NCI-H446 treated with DMSO at 0.1 percent for 48 hours (cell line): ENCODE measurements around the gene FAM163B.
"Not testable (repeated sequence)": the region's sequence is repeated elsewhere in the genome, so short reads cannot be mapped to it uniquely, and the experiment has no call there.

Source experiments
- DNase-seq: peaks from one replicate; lab custom pipeline; 2025; lab: John Stamatoyannopoulos, UW

FAM163B gene

DNA sequence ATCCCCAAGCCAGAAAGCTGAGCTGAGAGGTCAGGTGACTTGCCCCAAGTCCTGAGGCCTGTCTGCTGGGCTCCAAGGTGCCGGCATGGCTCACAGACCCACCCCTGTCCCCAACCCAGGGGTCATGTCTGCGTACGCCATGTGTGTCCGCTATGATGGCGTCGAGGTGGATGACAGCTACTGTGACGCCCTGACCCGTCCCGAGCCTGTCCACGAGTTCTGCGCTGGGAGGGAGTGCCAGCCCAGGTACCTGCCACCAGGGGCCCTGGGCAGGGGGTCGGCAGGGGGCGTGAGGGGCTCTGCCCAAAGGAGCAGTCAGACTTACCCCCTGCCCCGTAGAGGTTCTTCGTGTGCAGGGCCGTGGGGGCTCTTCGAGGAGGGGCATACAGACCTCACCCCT lies 42.4 kb downstream of the FAM163B start:
- no peak for DNase-seq

DNA sequence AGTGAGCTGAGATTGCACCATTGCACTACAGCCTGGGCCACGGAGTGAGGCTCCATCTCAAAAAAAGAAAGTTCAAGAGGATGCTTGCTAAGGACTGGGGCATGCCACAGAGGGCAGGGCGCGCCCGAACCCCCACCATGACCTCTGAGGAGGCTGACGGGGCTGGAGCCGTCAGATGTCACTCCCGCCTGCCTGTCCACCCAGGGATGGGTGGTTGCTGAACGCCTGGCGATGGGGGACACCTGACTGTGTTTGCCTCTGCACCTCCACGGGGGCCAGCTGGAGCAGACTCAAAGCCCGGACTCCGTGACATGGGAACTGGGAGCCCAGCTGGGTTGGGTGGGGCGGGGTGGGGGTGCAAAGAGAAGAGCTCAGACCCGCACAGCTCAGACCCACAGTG lies 42.8 kb downstream of the FAM163B start:
- no peak for DNase-seq

- DNase-seq, result no peak
Measured at GRCh38 chr9:133564451-133565116, 44.6 kb downstream of the FAM163B start.

DNA sequence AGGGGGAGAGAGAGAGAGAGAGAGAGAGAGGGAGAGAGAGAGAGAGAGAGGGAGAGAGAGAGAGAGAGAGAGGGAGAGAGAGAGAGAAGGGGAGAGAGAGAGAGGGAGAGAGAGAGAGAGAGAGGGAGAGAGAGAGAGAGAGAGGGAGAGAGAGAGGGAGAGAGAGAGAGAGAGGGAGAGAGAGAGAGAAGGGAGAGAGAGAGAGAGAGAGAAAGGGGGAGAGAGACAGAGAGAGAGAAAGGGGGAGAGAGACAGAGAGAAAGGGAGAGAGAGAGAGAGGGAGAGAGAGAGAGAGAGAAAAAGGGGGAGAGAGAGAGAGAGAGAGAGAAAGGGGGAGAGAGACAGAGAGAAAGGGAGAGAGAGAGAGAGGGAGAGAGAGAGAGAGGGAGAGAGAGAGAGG lies 45.4 kb downstream of the FAM163B start:
- DNase-seq, result not testable (repeated sequence)

DNA sequence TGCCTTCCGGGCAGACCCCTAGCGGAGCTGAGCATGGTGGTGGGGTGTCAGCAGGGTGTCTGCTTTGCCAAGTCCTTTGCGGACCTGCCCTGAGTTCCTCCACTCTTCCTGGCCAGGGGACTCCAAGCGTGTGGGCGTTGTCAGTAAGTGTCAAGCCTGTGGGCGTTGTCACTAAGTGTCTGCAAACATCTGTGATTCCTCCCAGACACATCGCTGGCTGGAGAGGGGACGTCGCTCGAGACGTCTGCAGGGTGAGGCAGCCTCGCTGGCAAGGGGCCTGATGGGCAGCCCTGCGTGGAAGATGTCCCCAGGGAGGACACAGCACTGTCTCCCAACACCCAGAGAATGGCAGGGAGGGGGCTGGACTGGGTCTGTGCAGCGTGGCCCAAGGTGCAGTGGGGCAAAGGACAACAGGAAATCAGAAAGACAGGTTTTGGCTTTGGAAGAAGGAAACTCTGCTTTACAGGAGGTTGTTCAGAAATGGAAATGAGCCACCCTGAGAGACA lies 45.8 kb downstream of the FAM163B start:
- DNase-seq, result no peak

DNA sequence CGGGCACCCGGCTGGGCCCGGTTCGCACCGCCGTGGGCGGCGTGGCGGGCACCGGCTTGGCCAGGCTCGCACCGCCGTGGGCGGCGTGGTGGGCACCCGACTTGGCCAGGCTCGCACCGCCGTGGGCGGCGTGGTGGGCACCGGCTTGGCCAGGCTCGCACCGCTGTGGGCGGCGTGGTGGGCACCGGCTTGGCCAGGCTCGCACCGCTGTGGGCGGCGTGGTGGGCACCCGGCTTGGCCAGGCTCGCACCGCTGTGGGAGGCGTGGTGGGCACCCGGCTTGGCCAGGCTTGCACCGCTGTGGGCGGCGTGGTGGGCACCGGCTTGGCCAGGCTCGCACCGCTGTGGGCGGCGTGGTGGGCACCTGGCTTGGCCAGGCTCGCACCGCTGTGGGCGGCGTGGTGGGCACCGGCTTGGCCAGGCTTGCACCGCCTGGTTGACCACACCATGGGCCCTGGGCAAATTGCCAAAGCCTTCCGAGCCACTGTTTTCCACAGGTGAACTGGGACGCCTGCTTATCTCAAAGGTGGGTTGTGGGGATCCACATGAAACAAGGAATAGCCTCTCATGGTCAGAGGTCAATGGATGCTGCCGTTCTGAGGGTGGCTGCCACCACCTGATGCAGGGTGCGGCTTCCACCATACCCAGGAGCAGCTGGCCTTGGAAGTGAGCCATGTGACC lies 46.4 kb downstream of the FAM163B start:
- DNase-seq, result no peak

DNA sequence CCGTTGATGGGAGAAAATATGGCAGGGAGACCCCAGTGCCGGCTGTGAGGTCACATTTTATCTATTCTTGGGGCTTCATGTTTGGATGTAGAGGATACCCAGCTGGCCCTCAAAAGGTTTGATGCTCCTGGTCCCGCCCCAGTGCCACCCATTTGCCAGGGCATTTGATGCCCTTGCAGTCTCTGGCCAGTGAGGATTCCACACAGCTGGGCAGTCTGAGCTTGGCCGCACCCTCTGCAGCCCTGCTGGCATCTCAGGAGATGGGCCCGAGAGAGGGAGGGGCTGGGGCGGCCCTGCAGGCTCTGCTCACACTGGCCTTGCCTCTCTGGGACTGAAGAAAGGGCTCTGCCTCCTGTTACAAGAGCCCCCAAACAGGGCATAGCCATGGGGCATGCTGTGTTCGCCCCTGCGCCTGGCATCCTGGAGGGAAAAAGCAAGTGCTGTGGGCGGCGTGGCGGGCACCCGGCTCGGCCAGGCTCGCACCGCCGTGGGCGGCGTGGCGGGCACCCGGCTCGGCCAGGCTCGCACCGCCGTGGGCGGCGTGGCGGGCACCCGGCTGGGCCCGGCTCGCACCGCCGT lies 47.1 kb downstream of the FAM163B start:
- DNase-seq, result no peak

DNA sequence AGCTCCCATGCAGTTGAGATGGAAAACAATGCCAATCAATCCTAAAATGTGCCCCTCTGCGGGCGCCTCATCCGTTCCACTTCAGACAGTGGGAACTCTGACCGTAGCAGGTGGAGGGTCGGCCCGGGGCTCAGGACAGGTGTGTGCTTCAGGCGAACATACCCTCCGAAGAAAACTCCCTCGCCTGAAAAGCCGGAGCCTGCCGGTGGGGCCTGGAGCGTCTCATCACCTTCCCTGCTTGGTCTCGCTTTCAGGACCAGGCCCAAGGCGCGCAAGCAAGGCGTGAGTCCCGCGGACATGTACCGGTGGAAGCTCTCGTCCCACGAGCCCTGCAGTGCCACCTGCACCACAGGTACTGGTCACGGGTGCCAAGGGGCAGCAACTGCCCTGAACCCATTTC lies 48.2 kb downstream of the FAM163B start:
- no peak for DNase-seq

- DNase-seq, result no peak
Measured at GRCh38 chr9:133560311-133560710, 48.9 kb downstream of the FAM163B start.

DNA sequence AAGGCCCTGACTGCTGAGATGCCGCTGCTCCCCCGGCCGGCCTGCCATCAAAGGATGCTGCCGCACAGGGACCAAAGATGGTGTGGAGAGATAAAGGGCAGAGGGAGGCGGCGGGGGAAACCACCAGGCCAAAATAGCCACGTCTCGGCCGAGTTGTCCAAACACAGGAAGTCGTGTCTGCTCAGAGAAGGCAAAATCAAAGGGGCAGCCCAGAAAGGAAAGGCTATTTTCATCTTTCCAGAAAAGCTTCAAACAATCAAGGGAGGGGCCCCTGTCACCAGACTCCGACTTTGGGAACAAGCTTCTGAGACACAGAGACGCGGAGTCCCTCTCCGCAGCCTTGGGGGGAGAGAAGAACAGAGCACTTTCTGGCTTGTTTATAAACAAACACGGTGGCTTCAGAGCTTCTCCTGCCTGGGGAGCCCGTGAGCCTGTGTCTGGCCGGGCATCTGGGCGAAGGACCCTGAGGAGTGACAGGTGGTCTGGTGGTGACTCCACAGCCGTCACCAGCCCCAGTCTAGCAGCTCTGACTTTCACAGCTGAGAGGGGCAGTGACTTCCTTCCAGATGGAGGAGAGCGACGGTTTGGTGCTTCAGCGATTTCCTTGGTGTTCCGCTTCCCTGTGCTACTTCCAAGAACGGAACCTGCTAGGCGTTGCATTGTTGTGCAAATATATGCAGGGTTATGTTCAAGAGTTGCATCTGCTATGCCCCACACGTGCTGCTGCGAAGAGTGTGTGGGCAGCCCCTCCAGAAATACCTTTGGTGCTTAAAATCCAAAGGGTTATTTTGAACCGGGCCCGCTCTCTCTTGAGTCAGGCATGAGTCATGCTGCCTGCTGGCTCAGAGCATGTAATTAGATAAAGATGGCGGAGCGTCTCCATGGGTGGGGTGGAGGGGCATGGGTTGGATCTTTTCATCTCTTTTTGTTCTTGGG lies 50.7 kb downstream of the FAM163B start:
- no peak for DNase-seq

GRCh38 chr9:133557581-133557980 lies 51.6 kb downstream of the FAM163B start:
- no peak for DNase-seq

DNA sequence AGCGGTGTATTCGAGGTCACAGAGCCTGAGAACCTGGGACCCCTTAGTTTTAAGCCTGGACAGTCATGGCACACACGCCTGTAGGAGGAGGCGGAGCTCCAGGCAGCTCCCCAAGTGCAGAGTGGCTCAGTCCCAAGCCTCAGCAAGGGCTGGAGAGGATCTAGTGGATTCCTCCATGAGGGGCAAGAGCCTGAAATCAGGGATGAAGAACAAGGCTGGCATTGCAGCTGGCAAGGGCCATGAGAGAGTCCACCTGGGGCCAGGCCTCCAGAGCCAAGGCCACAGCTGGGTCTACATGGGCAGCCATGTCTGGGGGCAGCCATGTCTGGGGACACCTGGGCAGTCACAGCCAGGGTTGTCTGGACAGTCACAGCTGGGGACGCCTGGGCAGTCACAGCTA lies 52.8 kb downstream of the FAM163B start:
- DNase-seq, result no peak

DNA sequence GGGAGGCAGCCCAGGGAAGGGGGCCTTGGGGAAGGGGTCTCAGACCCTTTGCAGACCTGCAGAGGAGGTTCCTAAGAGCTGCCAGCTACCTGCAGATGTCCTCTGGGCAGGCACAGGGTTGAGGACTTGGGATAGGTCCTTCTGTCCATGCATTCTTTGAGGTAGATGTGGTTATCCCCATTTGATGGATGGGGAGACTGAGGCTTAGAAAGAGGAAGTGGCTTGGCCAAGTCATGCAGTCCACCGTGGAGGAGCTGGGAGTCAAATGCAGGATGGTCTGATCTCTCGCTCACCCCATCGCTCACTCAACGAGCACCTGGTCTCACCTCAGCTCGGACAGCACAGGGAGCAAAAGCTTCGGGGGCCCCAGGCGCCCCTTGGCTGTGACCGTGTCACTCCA lies 54.5 kb downstream of the FAM163B start:
- no peak for DNase-seq

DNA sequence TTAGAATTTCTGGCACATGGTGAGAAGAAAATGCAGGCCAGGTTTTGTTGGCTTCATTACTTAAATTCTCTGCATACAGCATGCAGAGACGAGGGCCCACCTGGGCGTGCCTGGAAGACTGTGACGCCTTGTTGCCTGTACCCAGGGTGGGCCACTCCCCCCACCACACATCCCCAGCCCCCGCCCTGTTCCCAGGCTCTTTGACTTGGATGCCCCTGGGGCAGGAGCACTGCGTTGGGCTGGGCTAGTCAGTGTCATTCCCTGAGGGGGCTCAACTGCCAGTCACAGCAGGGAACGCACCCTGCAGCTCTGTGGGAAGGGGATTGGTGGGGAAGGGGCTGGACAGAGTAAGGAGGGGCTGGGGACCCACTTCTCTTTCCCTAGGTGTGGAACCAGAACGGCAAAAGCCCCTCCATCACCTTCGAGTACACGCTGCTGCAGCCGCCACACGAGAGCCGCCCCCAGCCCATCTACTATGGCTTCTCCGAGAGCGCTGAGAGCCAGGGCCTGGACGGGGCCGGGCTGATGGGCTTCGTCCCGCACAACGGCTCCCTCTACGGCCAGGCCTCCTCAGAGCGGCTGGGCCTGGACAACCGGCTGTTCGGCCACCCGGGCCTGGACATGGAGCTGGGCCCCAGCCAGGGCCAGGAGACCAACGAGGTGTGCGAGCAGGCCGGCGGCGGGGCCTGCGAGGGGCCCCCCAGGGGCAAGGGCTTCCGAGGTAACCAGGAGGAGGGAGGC lies 55.0 kb downstream of the FAM163B start:
- no peak for DNase-seq

DNA sequence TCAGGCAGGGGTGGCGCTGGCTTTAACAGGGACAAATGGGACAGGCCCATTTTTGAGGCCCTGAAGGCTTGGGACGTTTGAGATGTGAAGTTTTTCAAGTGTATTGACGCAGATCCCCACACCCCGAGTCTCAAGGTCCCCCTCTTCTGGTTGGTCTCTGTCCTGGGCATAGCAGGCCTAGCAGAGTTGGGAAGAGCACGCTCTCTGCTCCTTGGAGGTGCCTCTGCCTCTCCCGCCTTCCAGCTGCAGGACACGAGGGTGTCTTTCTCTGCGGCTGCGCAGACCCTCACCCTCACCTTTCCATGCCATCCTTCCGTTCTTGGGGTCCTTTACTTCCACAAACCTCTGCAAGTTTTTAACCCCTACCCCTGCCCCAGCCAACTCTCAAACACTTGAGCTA lies 56.1 kb downstream of the FAM163B start:
- DNase-seq, result no peak

GRCh38 chr9:133552236-133552635 lies 57.0 kb downstream of the FAM163B start:
- DNase-seq, result no peak

DNA sequence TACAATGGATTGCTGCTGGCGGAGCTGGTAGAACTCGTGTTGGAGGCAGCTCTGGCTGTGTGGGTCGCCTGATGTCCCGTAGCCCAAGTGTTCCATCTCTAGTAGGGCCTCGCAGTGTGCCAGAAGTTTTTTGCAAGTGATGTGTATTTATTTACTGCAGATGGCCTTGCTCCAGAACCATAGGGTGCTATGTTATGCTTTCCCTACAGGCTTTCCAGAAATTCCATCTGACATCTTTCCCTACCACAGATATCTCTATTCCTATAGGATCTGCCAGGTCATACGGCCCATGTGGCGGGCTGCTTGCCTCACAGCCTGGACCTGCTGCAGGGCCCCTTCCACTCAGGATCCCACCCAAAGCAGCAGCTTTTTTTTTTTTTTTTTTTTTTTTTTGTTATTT lies 57.7 kb downstream of the FAM163B start:
- DNase-seq, result no peak

- DNase-seq, result no peak
Measured at GRCh38 chr9:133547116-133547515, 62.1 kb downstream of the FAM163B start.

- no peak for DNase-seq
Measured at GRCh38 chr9:133546287-133546680, 62.9 kb downstream of the FAM163B start.

DNA sequence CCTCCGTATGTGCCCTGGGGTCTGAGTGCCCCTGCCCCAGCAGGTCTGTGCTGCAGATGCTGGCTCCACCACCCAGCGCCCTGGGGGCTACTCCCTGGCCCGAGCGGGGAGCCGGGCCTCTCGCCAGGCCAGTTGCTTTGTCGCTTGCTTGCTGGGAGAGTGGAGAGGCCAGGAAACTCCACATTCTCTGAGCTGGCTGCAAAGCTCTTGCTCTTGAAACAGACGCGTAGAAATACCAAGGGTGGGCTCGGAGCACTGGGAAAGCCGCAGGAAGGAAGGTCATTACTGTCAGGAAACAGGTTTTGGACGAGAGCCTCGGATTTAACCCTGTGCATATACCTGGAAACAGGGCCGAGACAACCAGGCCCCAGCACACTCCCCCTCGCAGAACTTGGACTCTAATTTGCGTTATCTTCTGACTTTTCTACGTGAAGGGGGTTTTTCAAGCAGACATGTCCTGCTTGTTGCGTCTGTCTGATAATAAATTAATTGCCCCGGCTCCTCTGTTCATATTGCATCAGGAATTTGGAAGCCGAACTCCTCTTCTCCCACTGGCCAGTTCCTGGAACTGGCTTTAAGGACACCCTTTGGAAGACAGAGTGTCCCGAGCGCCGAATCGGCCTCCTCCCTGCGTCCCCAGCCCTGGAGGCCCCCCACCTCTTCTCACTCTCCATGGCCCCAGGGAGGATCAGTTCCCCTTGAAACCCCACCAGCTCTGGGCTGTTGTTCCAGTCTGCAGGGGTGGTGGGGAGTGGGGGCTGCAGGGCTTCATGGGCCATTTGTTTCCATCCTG lies 63.5 kb downstream of the FAM163B start:
- DNase-seq, result no peak
